Adrenal gland (tissue), 5 donors: ENCODE data around the gene MAP3K12.

Source experiments
- POLR2A ChIP-seq, 2 donors: fragments of 450-650 bp; IDR thresholded peaks; one replicate each; pipeline ENCODE4 v1.6.1; 2017; ENCODE audit warnings: antibody characterized with exemption in 2 of 2, mild to moderate bottlenecking in 2 of 2, moderate library complexity in 1 of 2
- TF ChIP-seq, protein P1 (sequence below), 6 experiments: fragments of 450-650 bp in 4 of 6; fragments of 200-600 bp in 2 of 6; sonication (generic) in 1 of 6; IDR thresholded peaks; 1 replicate in 5 of 6; 2 replicates in 1 of 6; pipeline versions ENCODE4 v1.5.1 to v1.8.0; 2016 to 2021; ENCODE audit warnings: antibody characterized with exemption in 6 of 6, mild to moderate bottlenecking in 2 of 6, moderate library complexity in 1 of 6
- donor health status: DM: no; HTN: no; CAD: no.

DNA sequence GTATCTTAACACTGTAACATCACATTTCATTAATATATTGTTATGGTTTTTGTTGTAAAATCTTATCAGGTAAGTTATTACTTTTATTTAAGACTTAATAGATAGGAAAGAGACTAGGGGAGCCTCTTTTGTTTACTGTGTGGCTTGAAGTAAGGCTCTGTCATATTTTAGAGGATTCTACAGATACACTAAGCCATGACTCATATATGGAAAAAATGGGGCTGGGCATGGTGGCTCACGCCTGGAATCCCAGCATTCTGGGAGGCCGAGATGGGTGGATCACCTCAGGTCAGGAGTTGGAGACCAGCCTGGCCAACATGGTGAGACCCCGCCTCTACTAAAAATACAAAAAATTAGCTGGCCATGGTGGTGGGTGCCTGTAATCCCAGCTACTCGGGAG, 31.7 kb upstream of the MAP3K12 start:
- TF ChIP-seq, protein P1, sequence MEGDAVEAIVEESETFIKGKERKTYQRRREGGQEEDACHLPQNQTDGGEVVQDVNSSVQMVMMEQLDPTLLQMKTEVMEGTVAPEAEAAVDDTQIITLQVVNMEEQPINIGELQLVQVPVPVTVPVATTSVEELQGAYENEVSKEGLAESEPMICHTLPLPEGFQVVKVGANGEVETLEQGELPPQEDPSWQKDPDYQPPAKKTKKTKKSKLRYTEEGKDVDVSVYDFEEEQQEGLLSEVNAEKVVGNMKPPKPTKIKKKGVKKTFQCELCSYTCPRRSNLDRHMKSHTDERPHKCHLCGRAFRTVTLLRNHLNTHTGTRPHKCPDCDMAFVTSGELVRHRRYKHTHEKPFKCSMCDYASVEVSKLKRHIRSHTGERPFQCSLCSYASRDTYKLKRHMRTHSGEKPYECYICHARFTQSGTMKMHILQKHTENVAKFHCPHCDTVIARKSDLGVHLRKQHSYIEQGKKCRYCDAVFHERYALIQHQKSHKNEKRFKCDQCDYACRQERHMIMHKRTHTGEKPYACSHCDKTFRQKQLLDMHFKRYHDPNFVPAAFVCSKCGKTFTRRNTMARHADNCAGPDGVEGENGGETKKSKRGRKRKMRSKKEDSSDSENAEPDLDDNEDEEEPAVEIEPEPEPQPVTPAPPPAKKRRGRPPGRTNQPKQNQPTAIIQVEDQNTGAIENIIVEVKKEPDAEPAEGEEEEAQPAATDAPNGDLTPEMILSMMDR (IDR thresholded peaks at IDR 0.05): no peak
- no peak for TF ChIP-seq POLR2A (IDR thresholded peaks at IDR 0.05)
